Measurements from ENCODE around the gene PGGT1B.

GRCh38 chr5:115194676-115195075 is 68.0 kb downstream of the PGGT1B start:
- TF ChIP-seq, protein P1, sequence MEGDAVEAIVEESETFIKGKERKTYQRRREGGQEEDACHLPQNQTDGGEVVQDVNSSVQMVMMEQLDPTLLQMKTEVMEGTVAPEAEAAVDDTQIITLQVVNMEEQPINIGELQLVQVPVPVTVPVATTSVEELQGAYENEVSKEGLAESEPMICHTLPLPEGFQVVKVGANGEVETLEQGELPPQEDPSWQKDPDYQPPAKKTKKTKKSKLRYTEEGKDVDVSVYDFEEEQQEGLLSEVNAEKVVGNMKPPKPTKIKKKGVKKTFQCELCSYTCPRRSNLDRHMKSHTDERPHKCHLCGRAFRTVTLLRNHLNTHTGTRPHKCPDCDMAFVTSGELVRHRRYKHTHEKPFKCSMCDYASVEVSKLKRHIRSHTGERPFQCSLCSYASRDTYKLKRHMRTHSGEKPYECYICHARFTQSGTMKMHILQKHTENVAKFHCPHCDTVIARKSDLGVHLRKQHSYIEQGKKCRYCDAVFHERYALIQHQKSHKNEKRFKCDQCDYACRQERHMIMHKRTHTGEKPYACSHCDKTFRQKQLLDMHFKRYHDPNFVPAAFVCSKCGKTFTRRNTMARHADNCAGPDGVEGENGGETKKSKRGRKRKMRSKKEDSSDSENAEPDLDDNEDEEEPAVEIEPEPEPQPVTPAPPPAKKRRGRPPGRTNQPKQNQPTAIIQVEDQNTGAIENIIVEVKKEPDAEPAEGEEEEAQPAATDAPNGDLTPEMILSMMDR (IDR thresholded peaks at IDR 0.05; ENCODE audit: low read length): no peak
- TF ChIP-seq EZH2 (IDR thresholded peaks at IDR 0.05; ENCODE audit: borderline replicate concordance, low read length): no peak

Data from OCI-LY1 (cell line).